ENCODE measurements around the gene LSM7. TPM values are rescaled to one million over a fixed set of nuclear protein-coding genes. Genes with fewer than 3 reads are reported as not detected.

LSM7 gene
- total RNA-seq, 4 donors from 2014 or later, result 59.8 to 152 (median 109) TPM

DNA sequence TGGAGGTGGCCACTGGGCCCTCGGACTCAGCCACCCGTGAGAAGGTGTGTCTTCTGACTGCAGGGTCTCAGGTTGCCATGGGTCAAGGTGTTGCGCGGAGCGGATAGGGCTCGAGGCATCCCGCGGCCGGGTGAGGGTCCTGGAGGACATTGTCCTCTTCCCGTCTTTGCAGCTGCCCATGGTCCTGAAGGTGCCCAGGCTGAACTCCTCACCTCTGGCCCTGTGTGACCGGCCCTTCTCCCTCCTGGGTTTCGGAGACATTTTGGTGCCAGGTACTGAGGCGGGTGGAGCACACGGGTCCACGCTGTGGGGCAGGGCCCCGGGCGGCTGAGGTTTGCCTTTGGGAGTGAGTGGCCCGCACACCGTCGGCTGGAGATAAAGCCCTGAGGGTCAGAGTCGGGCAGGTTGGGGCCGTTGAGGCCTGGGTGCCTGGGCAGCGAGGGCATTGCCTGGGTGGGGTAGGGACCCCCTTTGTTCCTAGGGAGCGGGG is 16.0 kb upstream of the LSM7 start:
- H3K4me1 ChIP-seq, result peaks cover 0 to 13% (median 0%) of the 10 kb centered on the region in 4 donors
- no peak overlapping the region for H3K4me3 ChIP-seq
- TF ChIP-seq POLR2A (IDR thresholded peaks at IDR 0.05), result no peak
- TF ChIP-seq, protein P1, sequence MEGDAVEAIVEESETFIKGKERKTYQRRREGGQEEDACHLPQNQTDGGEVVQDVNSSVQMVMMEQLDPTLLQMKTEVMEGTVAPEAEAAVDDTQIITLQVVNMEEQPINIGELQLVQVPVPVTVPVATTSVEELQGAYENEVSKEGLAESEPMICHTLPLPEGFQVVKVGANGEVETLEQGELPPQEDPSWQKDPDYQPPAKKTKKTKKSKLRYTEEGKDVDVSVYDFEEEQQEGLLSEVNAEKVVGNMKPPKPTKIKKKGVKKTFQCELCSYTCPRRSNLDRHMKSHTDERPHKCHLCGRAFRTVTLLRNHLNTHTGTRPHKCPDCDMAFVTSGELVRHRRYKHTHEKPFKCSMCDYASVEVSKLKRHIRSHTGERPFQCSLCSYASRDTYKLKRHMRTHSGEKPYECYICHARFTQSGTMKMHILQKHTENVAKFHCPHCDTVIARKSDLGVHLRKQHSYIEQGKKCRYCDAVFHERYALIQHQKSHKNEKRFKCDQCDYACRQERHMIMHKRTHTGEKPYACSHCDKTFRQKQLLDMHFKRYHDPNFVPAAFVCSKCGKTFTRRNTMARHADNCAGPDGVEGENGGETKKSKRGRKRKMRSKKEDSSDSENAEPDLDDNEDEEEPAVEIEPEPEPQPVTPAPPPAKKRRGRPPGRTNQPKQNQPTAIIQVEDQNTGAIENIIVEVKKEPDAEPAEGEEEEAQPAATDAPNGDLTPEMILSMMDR (IDR thresholded peaks at IDR 0.05), result no peak
- H3K27ac ChIP-seq, result no peak overlapping the region
- H3K27me3 ChIP-seq, result no peaks in the 10 kb centered on the region
- H3K9me3 ChIP-seq, result no peaks in the 10 kb centered on the region
- DNase-seq, result no peak
- H3K36me3 ChIP-seq, result peaks cover 0 to 51% (median 0%) of the 10 kb centered on the region in 3 donors

DNA sequence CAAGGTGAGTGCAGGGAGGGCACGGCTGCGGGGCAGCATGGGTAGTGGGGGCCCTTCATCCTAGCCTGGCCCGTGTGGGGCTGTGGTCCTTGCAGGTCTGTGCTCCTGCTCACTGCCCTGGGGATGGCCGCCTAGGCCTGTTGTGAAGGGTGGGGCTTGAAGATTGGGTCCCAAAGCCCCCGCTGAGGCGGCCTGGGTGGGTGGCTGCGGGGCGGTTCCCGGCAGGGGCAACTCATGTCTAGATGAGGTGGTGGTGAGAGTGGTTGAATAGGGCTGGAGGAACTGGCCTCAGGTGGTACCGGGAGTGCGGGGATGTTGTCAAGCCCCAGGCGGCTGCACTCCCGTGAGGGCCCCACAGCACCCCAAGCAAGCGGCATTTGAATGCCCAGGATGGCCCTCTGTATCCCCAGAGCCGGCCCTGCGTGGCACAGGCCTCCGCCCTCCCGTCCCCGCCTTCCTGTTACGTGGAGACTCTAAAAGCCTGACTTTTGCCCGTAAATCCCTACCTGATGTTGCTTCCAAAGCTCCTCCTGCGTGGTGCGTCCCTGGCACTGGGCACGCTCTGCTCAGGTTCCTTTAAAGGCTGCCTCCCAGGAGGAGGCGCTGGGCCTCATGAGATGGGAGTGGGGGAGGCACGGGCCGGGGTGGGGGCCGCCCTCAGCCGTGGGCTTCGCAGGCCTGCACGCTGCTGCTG is 15.1 kb upstream of the LSM7 start:
- Histone ChIP-seq H3K27ac (no peak overlapping the region), H3K4me3 (no peak overlapping the region), H3K4me1 (peaks cover 0 to 13% (median 0%) of the 10 kb centered on the region in 4 donors), H3K27me3 (no peaks in the 10 kb centered on the region), H3K36me3 (peaks cover 0 to 57% (median 0%) of the 10 kb centered on the region in 3 donors), H3K9me3 (no peaks in the 10 kb centered on the region)
- TF ChIP-seq, protein P1 (IDR thresholded peaks at IDR 0.05), result no peak
- no peak for DNase-seq

DNA sequence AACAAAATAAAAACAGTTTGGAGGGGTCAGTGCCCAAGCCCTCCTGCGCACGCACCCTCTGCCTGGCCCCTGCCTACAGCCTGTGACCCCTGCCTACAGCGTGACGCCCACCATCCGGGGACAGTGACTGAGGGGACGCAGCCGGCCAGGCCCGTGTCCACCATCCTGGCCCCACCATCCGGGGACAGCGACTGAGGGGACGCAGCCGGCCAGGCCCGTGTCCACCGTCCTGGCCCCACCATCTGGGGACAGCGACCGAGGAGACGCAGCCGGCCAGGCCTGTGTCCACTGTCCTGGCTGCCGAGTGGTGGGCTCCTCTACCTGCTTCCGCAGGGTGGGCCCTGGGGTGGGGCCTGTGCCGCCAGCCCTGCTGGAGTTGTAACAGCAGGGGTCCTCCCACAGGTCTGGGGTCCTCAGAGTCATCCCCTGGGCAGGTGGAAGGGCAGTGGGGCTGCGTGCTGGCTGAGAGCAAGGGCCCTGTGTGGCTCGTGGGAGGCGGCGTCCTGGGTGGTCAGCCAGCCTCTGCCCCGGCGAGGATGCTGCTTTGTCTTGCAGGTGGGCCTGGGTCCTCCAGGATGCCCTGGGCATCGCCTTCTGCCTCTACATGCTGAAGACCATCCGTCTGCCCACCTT is 14.4 kb upstream of the LSM7 start:
- Histone ChIP-seq H3K27ac (no peak overlapping the region), H3K4me1 (peaks cover 0 to 13% (median 0%) of the 10 kb centered on the region in 4 donors), H3K4me3 (no peak overlapping the region), H3K36me3 (peaks cover 0 to 59% (median 0%) of the 10 kb centered on the region in 3 donors), H3K27me3 (no peaks in the 10 kb centered on the region), H3K9me3 (no peaks in the 10 kb centered on the region)
- TF ChIP-seq, protein P1 (IDR thresholded peaks at IDR 0.05), result no peak
- TF ChIP-seq POLR2A (IDR thresholded peaks at IDR 0.05), result no peak
- DNase-seq, result no peak

DNA sequence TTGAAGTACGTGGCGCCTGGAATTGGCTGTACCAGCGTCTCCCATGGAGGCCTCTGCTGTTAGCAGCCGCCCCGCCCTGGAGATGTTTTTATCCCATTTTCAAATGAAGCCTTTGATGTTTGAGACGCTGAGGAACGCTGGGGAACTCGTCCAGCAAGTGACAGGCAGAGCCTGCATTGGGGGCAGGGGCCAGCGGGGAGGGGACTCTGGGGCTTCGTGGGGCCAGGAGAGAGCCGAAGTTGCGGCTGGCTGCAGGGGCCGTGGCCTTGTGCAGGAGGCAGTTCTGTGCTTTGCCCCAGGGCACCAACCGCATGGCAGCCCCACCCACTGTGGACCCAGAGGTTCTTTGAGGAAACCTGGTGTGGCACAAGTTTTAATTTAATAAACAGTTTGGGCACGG is 13.6 kb upstream of the LSM7 start:
- Histone ChIP-seq H3K36me3 (peaks cover 0 to 67% (median 0%) of the 10 kb centered on the region in 3 donors), H3K27me3 (no peaks in the 10 kb centered on the region), H3K4me1 (peaks cover 0 to 13% (median 0%) of the 10 kb centered on the region in 4 donors), H3K4me3 (no peak overlapping the region), H3K27ac (no peak overlapping the region), H3K9me3 (no peaks in the 10 kb centered on the region)
- no peak for DNase-seq
- no peak for TF ChIP-seq POLR2A (IDR thresholded peaks at IDR 0.05)
- TF ChIP-seq, protein P1 (IDR thresholded peaks at IDR 0.05), result no peak

DNA sequence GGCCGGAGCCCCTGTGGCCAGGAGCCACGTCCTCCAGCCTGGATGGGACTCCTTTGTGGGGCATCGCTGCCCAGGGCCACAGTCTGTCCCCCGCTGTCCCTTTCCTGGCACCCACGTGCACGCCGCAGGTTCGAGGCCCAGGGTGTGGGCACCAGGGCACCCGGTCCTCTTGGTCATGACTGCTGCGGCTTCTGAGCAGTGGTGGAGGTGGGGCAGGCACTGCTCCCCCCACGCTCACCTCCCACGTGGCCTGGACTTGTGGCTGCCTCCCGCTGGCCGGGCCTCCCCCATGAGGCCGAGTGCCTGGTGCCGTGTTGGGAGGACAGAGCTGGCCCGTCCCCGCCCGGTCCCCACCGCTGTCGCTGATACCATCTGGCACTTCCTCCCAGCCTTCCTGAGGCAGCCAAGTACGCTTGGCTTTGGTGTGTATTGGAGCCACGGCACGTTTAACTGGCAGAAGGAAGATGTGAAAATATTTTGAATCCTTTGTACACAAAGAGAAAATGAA is 12.9 kb upstream of the LSM7 start:
- H3K9me3 ChIP-seq, result no peaks in the 10 kb centered on the region
- no peak overlapping the region for H3K4me3 ChIP-seq
- TF ChIP-seq POLR2A (IDR thresholded peaks at IDR 0.05), result no peak
- TF ChIP-seq, protein P1 (IDR thresholded peaks at IDR 0.05), result no peak
- peaks cover 0 to 12% (median 0%) of the 10 kb centered on the region in 4 donors for H3K4me1 ChIP-seq
- H3K36me3 ChIP-seq, result peaks cover 0 to 68% (median 0%) of the 10 kb centered on the region in 3 donors
- no peak for DNase-seq
- H3K27me3 ChIP-seq, result no peaks in the 10 kb centered on the region
- no peak overlapping the region for H3K27ac ChIP-seq
